MG63 (cell line): ENCODE data around the gene ADAMTS17. TPM values are rescaled to one million over a fixed set of nuclear protein-coding genes. Genes with fewer than 3 reads are reported as not detected.

Experiments used
- DNase-seq: peaks from one replicate; pipeline ENCODE4 v3.0.0-alpha.2; 2020
- H3K27me3 ChIP-seq: fragments of 250-450 bp; sonication (Bioruptor Pico); 2 replicates; pipeline ENCODE4 v1.5.1; 2020; ENCODE audit warnings: mild to moderate bottlenecking, moderate library complexity
- H3K36me3 ChIP-seq: fragments of 250-450 bp; sonication (Bioruptor Pico); 2 replicates; pipeline ENCODE4 v1.5.1; 2020; ENCODE audit warnings: mild to moderate bottlenecking, moderate library complexity
- H3K4me3 ChIP-seq: fragments of 250-450 bp; sonication (Bioruptor Pico); 2 replicates; pipeline ENCODE4 v1.5.1; 2020; ENCODE audit warnings: mild to moderate bottlenecking, moderate library complexity
- H3K9me3 ChIP-seq: fragments of 250-450 bp; sonication (Bioruptor Pico); 2 replicates; pipeline ENCODE4 v1.5.1; 2020; ENCODE audit warnings: mild to moderate bottlenecking, moderate library complexity
- total RNA-seq: library from RNA; depleted of rRNA; stranded (reverse); fragments of >200 nt; shearing (Covaris generic); gene quantifications from 2 replicates; pipeline ENCODE4 v1.2.3, GENCODE V29; 2014; ENCODE audit warnings: low replicate concordance

ADAMTS17 gene
- total RNA-seq, 1 experiment from 2014 or later = 3.8 TPM

GRCh38 chr15:99973351-99973750, 368.4 kb downstream of the ADAMTS17 start:
- Histone ChIP-seq H3K36me3 (no peaks in the 10 kb centered on the region), H3K4me3 (no peak overlapping the region), H3K27me3 (no peaks in the 10 kb centered on the region), H3K9me3 (no peaks in the 10 kb centered on the region)
- DNase-seq = no peak

GRCh38 chr15:99970891-99971430, 370.8 kb downstream of the ADAMTS17 start:
- Histone ChIP-seq H3K36me3 (no peaks in the 10 kb centered on the region), H3K4me3 (no peak overlapping the region), H3K27me3 (no peaks in the 10 kb centered on the region), H3K9me3 (no peaks in the 10 kb centered on the region; the same call in 1 of the 2 replicates)
- no peak for DNase-seq

- no peak for DNase-seq
- no peaks in the 10 kb centered on the region; the same call in 1 of the 2 replicates for H3K9me3 ChIP-seq
- no peaks in the 10 kb centered on the region for H3K36me3 ChIP-seq
- H3K27me3 ChIP-seq = no peaks in the 10 kb centered on the region
- no peak overlapping the region for H3K4me3 ChIP-seq
Observed at GRCh38 chr15:99969261-99969920, 372.4 kb downstream of the ADAMTS17 start.

GRCh38 chr15:99967841-99968371, 373.9 kb downstream of the ADAMTS17 start:
- H3K4me3 ChIP-seq = no peak overlapping the region

GRCh38 chr15:99966815-99967214, 375.0 kb downstream of the ADAMTS17 start:
- no peaks in the 10 kb centered on the region for H3K27me3 ChIP-seq

More at GRCh38 chr15:99967841-99968371, 373.9 kb downstream of the ADAMTS17 start:
- no peaks in the 10 kb centered on the region for H3K27me3 ChIP-seq
- no peaks in the 10 kb centered on the region for H3K36me3 ChIP-seq
- no peaks in the 10 kb centered on the region; the same call in 1 of the 2 replicates for H3K9me3 ChIP-seq
- peak; percentile 92 for DNase-seq

GRCh38 chr15:99965376-99965775, 376.4 kb downstream of the ADAMTS17 start:
- H3K9me3 ChIP-seq = no peaks in the 10 kb centered on the region; the same call in 1 of the 2 replicates
- no peaks in the 10 kb centered on the region for H3K36me3 ChIP-seq
- H3K4me3 ChIP-seq = no peak overlapping the region
- H3K27me3 ChIP-seq = no peaks in the 10 kb centered on the region; the same call in 1 of the 2 replicates
- DNase-seq = no peak

More at GRCh38 chr15:99966815-99967214, 375.0 kb downstream of the ADAMTS17 start:
- Histone ChIP-seq H3K36me3 (no peaks in the 10 kb centered on the region), H3K9me3 (no peaks in the 10 kb centered on the region; the same call in 1 of the 2 replicates), H3K4me3 (no peak overlapping the region)
- DNase-seq = no peak

GRCh38 chr15:99963976-99964375, 377.8 kb downstream of the ADAMTS17 start:
- peaks cover 6% of the 10 kb centered on the region; the same call in 1 of the 2 replicates for H3K27me3 ChIP-seq
- no peak for DNase-seq
- H3K36me3 ChIP-seq = no peaks in the 10 kb centered on the region
- H3K9me3 ChIP-seq = no peaks in the 10 kb centered on the region; the same call in 1 of the 2 replicates
- H3K4me3 ChIP-seq = no peak overlapping the region

GRCh38 chr15:99963096-99963825, 378.5 kb downstream of the ADAMTS17 start:
- no peak overlapping the region for H3K4me3 ChIP-seq
- peak; percentile 61 for DNase-seq

GRCh38 chr15:99962006-99962561, 379.7 kb downstream of the ADAMTS17 start:
- Histone ChIP-seq H3K4me3 (no peak overlapping the region), H3K9me3 (no peaks in the 10 kb centered on the region), H3K27me3 (peaks cover 6% of the 10 kb centered on the region; the same call in 1 of the 2 replicates), H3K36me3 (no peaks in the 10 kb centered on the region)
- DNase-seq = no peak

More at GRCh38 chr15:99963096-99963825, 378.5 kb downstream of the ADAMTS17 start:
- Histone ChIP-seq H3K9me3 (no peaks in the 10 kb centered on the region; the same call in 1 of the 2 replicates), H3K27me3 (peaks cover 6% of the 10 kb centered on the region; the same call in 1 of the 2 replicates), H3K36me3 (no peaks in the 10 kb centered on the region)

GRCh38 chr15:99961011-99961441, 380.7 kb downstream of the ADAMTS17 start:
- Histone ChIP-seq H3K9me3 (no peaks in the 10 kb centered on the region), H3K36me3 (no peaks in the 10 kb centered on the region), H3K27me3 (peaks cover 6% of the 10 kb centered on the region; the same call in 1 of the 2 replicates), H3K4me3 (no peak overlapping the region)
- DNase-seq = no peak

GRCh38 chr15:99959326-99959725, 382.4 kb downstream of the ADAMTS17 start:
- Histone ChIP-seq H3K4me3 (no peak overlapping the region), H3K27me3 (peaks cover 6% of the 10 kb centered on the region; the same call in 1 of the 2 replicates), H3K36me3 (no peaks in the 10 kb centered on the region), H3K9me3 (no peaks in the 10 kb centered on the region)
- DNase-seq = no peak

GRCh38 chr15:99958426-99959097, 383.2 kb downstream of the ADAMTS17 start:
- no peaks in the 10 kb centered on the region for H3K36me3 ChIP-seq
- H3K4me3 ChIP-seq = no peak overlapping the region
- no peak for DNase-seq
- peaks cover 6% of the 10 kb centered on the region; the same call in 1 of the 2 replicates for H3K27me3 ChIP-seq
- H3K9me3 ChIP-seq = no peaks in the 10 kb centered on the region

- no peaks in the 10 kb centered on the region for H3K9me3 ChIP-seq
- H3K27me3 ChIP-seq = peaks cover 6% of the 10 kb centered on the region; the same call in 1 of the 2 replicates
- H3K36me3 ChIP-seq = no peaks in the 10 kb centered on the region
- DNase-seq = no peak
- H3K4me3 ChIP-seq = no peak overlapping the region
Observed at GRCh38 chr15:99957642-99958013, 384.1 kb downstream of the ADAMTS17 start.

GRCh38 chr15:99956820-99957641, 384.7 kb downstream of the ADAMTS17 start:
- Histone ChIP-seq H3K36me3 (no peaks in the 10 kb centered on the region), H3K27me3 (peaks cover 6% of the 10 kb centered on the region; the same call in 1 of the 2 replicates), H3K4me3 (no peak overlapping the region), H3K9me3 (no peaks in the 10 kb centered on the region)
- no peak for DNase-seq

GRCh38 chr15:99956022-99956775, 385.6 kb downstream of the ADAMTS17 start:
- no peak for DNase-seq
- Histone ChIP-seq H3K27me3 (peaks cover 6% of the 10 kb centered on the region; the same call in 1 of the 2 replicates), H3K36me3 (no peaks in the 10 kb centered on the region), H3K9me3 (no peaks in the 10 kb centered on the region), H3K4me3 (no peak overlapping the region)
